ENCODE results near the gene KIRREL3. TPM values are rescaled to one million over a fixed set of nuclear protein-coding genes. Genes with fewer than 3 reads are reported as not detected.

Gene KIRREL3
- polyA plus RNA-seq, 2 of the 4 experiments (the other 2 are of a cell fraction), result 3.0 to 11.0 TPM

- H3K4me1 ChIP-seq, result no peaks in the 10 kb centered on the region
- H3K4me3 ChIP-seq, result no peak overlapping the region
- 83% methylated on average over 7 of the region's 8 CpGs for WGBS (ENCODE audit: missing lambda C conversion rate)
- no peak for TF ChIP-seq TP53 (CRISPR knock-in tag; IDR thresholded peaks at IDR 0.05)
- TF ChIP-seq ZC3H11A (IDR thresholded peaks at IDR 0.05), result no peak
- no peak for TF ChIP-seq RARB (CRISPR knock-in tag; IDR thresholded peaks at IDR 0.05)
- TF ChIP-seq, protein P1, sequence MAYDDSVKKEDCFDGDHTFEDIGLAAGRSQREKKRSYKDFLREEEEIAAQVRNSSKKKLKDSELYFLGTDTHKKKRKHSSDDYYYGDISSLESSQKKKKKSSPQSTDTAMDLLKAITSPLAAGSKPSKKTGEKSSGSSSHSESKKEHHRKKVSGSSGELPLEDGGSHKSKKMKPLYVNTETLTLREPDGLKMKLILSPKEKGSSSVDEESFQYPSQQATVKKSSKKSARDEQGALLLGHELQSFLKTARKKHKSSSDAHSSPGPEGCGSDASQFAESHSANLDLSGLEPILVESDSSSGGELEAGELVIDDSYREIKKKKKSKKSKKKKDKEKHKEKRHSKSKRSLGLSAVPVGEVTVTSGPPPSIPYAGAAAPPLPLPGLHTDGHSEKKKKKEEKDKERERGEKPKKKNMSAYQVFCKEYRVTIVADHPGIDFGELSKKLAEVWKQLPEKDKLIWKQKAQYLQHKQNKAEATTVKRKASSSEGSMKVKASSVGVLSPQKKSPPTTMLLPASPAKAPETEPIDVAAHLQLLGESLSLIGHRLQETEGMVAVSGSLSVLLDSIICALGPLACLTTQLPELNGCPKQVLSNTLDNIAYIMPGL (CRISPR knock-in tag; IDR thresholded peaks at IDR 0.05; ENCODE audit: borderline replicate concordance), result no peak
- no peak for TF ChIP-seq HES2 (IDR thresholded peaks at IDR 0.05)
- no peak for TF ChIP-seq HOXA7 (CRISPR knock-in tag; IDR thresholded peaks at IDR 0.05)
- TF ChIP-seq RFX5 (IDR thresholded peaks at IDR 0.05), result no peak
- TF ChIP-seq ZSCAN20 (CRISPR knock-in tag; IDR thresholded peaks at IDR 0.05), result no peak
- no peak for TF ChIP-seq CEBPB (IDR thresholded peaks at IDR 0.05)
- TF ChIP-seq JUNB (IDR thresholded peaks at IDR 0.05), result no peak
- TF ChIP-seq FOSB (CRISPR knock-in tag; IDR thresholded peaks at IDR 0.05), result no peak
- TF ChIP-seq CHD2 (IDR thresholded peaks at IDR 0.05; ENCODE audit: low read length, partially characterized antibody), result no peak
- TF ChIP-seq BCL3 (IDR thresholded peaks at IDR 0.05), result no peak
- POLR2A ChIA-PET, result no interaction called here
- FAIRE-seq (no peak), DNase-seq (ENCODE audit: low read depth in 1 of 2, low spot score in 1 of 2) (no peak), ATAC-seq (no peak)
- no peak overlapping the region for H3K4me2 ChIP-seq
- CTCF ChIA-PET, result interaction anchor here (1.4 to 4.5 kb wide), 2 partner anchors 17 to 22 kb away, joined by 9 to 22 read pairs; no protein-coding TSS in a partner anchor
- H3K27ac ChIP-seq, result no peak overlapping the region
- H3K9me3 ChIP-seq, result no peaks in the 10 kb centered on the region
These were observed 542.8 kb downstream of the KIRREL3 start for GRCh38 chr11:126457817-126458216.

- ChIA-PET POLR2A (no interaction called here), CTCF (no interaction called here)
- FAIRE-seq, result no peak
- no peak overlapping the region for H3K4me2 ChIP-seq
- 89% methylated on average over 20 of the region's 20 CpGs for WGBS (ENCODE audit: missing lambda C conversion rate)
- no peak for DNase-seq (ENCODE audit: low read depth in 1 of 2, low spot score in 1 of 2)
- H3K4me1 ChIP-seq, result no peaks in the 10 kb centered on the region
- no peak for TF ChIP-seq ZC3H11A (IDR thresholded peaks at IDR 0.05)
- TF ChIP-seq EHMT2 (IDR thresholded peaks at IDR 0.05; ENCODE audit: low read depth), result no peak
- no peak for TF ChIP-seq BCL3 (IDR thresholded peaks at IDR 0.05)
- no peak for TF ChIP-seq TFCP2L1 (CRISPR knock-in tag; IDR thresholded peaks at IDR 0.05)
- TF ChIP-seq FOSL2 (IDR thresholded peaks at IDR 0.05), result no peak
- no peak for TF ChIP-seq FOSL2 (CRISPR knock-in tag; IDR thresholded peaks at IDR 0.05)
- no peak for TF ChIP-seq HOXB13 (CRISPR knock-in tag; IDR thresholded peaks at IDR 0.05; ENCODE audit: low read depth)
- no peak for TF ChIP-seq MAFK (IDR thresholded peaks at IDR 0.05; ENCODE audit: partially characterized antibody)
- no peak for TF ChIP-seq RCOR1 (IDR thresholded peaks at IDR 0.05; ENCODE audit: low read depth, low read length)
- no peak overlapping the region for H3K27ac ChIP-seq
- ATAC-seq, result no peak
- no peak overlapping the region for H3K4me3 ChIP-seq
- no peaks in the 10 kb centered on the region for H3K9me3 ChIP-seq
These were observed 543.6 kb downstream of the KIRREL3 start for GRCh38 chr11:126456783-126457542.

All from A549 (cell line).